Umbilical cord (tissue), 2 donors: ENCODE measurements around the gene NOX5. TPM values are rescaled to one million over a fixed set of nuclear protein-coding genes. Genes with fewer than 3 reads are reported as not detected.
A peak's percentile ranks its signal among the peaks of the same experiment; 100 is the strongest.

ENCODE experiments used
- DNase-seq: peaks from one replicate; pipeline ENCODE4 v3.0.0-alpha.2; 2015; ENCODE audit warnings: low spot score
- total RNA-seq: library from RNA; depleted of rRNA; stranded (reverse); fragments of >200 nt; gene quantifications from one replicate; pipeline ENCODE4 v1.2.3, GENCODE V29; 2014; ENCODE audit warnings: low replicate concordance; ENCODE audit not compliant: insufficient read depth

The NOX5 gene
- total RNA-seq, 1 donor from 2014 or later, result 1.2 TPM

GRCh38 chr15:68991723-68992122 lies 22.8 kb upstream of the NOX5 start:
- DNase-seq, result peak; percentile 93

DNA sequence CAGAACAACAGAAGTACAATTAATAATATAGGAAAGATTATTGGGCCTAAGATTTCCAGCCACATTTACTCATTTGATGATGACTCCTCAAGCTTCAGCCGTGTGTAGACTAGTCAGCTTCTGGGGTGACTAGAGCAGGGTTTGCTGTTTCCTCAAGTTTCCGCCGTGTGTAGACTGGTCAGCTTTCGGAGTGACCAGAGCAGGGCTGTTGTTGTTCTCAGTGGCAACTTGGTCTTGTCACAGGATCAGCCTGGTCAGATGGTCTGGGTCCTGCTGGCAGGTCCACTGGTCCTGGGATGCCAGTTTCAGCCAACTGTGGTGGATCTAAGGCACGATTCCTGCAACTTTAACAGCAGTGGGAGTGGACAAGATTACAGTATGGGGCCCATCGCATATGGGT lies 21.8 kb upstream of the NOX5 start:
- no peak for DNase-seq

DNA sequence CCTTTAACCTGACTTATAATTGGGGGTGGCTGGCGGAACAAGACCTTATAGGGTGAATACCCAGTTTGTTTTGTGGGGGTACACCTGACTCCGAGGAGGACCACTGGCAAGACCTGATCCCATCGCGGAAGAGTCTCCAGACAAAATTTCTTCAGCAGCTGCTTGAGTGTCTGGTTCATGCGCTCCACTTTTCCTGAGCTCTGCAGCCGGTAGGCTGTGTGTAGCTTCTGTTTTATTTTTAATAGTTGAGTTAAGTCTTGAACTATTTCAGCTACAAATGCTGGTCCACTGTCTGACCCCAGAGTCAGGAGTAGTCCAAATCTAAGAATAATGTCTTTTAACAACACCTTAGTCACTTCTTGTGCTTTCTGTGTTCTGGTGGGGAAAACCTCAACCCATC lies 21.2 kb upstream of the NOX5 start:
- no peak for DNase-seq

- DNase-seq, result no peak
Observed at GRCh38 chr15:68994149-68994548, 20.3 kb upstream of the NOX5 start.

DNA sequence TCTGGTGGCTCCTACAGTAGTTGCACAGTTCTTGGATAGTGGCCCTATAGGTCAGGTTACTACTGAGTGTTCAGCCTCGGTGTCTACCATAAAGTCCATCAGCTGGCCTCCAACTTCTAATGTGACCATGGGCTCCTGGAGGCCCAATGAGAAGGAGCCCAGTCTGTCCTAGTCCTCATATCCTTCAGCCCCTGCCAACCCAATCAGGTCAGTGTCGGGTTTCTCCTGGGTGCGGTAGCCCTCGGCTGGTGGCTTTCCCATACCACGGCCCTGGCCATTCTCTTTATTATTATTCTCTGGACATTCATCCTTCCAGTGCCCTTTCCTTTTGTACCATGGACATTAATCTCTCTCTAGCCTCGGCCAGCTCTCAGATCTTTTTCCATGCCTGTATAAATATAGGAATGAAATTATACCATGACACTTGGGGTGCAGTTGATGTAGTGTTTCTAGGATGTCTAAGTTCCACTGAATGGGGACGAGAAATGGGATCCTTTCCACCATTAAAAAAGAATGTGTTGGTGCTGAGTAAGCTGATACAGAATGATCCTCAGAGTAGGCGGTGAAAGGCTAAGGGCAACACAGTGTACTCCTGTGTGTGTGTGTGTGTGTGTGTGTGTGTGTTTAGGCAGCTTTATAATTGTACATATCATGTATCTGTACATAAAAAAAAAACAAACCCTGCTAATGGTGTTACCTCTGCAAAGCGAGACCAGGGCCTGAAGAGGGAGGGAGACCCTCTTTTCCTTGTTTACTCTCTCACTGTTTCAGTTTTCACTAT lies 19.3 kb upstream of the NOX5 start:
- no peak for DNase-seq

GRCh38 chr15:68997050-68997449 lies 17.4 kb upstream of the NOX5 start:
- no peak for DNase-seq

- DNase-seq, result no peak
Observed at GRCh38 chr15:68997930-68998777, 16.3 kb upstream of the NOX5 start.

DNA sequence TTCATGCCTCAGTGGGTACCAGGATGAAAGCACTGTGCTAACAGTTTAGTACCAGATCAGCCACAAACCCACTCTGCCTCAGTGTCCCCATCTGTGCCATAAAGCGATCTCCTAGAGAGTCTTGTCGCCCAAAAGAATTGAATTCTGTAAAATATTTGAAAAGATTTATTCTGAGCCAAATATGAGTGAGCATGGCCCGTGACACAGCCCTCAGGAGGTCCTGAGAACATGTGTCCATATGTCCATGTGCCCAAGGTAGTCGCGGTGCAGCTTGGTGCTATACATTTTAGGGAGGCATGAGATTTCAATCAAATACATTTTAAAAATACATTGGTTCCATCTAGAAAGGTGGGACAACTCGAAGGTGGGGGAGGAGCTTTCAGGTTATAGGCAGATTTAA lies 15.4 kb upstream of the NOX5 start:
- no peak for DNase-seq

- DNase-seq, result peak; percentile 55
Observed at GRCh38 chr15:69000091-69000490, 14.4 kb upstream of the NOX5 start.

DNA sequence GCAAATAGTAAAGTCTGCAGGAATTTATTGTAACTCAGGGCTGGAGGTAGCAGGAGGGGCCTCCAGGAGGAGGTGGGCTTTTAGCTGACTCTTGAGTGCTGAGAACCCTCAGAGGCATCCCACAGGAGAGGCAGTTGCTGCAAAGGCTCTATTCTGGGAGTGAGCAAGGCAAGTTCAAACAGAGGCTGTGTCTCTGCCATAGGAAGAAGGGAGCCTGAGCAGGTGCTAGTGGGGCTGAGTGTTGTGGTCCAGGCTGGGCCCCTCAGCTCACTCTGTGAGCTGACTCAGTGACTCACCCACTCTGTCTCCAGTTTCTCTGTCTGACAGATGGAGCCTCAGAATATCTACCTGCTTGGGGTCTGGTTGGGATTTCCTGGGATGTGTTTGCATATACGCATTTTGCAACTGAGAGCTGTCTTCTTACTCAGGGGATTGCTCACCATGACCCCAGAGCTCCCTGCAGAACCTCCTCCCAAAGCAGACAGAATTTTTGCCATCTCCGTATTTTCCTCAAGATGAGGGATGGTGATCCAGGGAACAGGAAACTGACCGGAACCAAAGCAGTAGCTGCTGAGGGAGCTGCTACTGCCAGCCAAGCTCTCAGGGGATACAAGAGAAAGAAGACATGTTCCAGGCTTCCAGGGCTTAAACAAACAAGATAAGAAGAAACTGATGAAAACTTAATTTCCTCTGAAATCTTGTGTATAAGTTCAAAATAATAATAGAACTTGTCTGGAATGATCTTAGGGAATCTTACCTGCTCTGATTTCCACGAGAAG lies 13.6 kb upstream of the NOX5 start:
- DNase-seq, result no peak

- DNase-seq, result no peak
Observed at GRCh38 chr15:69002783-69003182, 11.7 kb upstream of the NOX5 start.

GRCh38 chr15:69004011-69004410 lies 10.5 kb upstream of the NOX5 start:
- no peak for DNase-seq

DNA sequence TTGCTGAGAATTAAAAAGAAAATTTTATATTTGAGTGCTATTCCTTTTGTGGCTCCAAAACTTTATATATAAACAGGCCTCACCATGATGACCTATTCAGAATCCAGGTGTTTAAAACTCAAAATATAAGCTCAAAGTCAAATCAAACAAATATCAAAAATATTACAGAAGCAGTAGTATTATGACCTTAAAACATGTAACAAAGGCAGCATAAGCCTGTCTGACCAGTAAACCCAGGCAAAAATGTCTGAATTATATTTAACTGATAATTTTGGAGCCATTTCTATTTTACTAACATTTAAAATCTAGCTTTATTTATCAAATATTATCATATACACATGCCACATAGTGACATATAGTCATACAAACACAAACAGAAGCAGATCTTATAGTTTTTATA lies 6.4 kb upstream of the NOX5 start:
- no peak for DNase-seq

DNA sequence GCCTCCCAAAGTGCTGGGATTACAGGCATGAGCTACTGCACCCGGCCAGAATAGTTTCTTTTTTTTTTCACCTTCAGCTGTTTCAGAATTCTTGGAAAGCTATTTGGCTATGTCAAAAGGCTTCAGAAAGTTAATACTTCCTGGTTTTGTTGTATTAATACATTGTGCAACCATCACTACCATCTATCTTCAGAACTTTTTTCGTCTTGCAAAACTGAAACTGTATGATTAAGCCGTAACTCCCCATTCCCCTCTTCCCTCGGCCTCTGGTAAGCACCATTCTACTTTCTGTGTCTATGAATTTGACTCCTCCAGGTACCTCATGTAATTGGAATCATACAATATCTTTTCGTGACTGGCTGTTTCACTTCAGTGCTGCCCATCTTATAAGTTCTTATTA lies 5.2 kb upstream of the NOX5 start:
- DNase-seq, result no peak

DNA sequence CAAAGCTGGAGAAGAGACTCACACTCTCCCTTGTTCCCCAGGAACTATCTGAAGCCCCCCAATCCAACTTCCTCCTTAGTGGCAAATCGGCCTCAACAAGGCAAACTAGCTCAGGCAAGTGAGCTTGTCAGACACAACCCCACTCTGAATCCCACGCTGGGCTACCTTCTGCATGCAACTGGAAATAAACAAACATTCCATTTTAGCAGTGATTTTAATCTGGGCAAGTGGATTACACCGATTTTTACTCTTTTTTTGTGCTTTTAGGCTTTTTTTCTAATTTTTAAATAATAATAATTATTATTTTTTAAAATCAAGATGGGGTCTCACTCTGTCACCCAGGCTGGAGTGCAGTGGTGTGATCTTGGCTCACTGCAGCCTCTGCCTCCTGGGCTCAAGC lies 2.9 kb upstream of the NOX5 start:
- DNase-seq, result no peak

GRCh38 chr15:69012761-69013364 lies 1.6 kb upstream of the NOX5 start:
- DNase-seq, result no peak

DNA sequence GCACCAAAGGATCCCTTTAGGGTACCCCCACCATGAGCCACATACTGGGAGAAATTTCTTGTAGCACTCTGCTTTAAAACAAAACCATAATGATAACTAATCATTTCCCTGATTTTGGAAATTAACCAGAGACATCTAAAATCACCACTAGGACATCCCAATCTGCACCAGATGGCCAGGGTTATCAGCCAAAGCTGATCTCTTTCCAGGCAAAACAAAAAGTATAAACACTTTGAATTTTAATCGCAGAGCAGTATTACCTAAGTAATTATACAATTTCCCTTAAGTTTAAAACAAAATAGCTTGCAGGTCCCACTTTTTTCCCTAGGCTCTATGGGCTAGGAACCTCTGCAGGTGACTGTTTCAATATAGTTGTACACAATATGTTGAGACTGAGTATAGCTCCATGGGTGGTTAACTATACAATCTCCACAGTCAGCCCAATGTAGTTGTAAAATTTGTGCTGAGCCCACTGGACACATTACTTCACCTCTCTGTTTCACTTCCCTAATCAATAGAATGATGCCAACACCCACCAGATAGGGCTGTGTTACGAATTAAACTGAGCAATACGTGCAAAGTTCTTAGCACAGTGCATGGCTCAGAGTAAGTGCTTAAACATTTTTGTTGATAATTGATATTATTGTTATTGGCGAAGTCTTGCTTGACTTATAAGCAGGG lies 629 bp upstream of the NOX5 start:
- DNase-seq, result no peak

- no peak for DNase-seq
Observed at GRCh38 chr15:69015591-69015990, 1.1 kb downstream of the NOX5 start.

- DNase-seq, result no peak
Observed at GRCh38 chr15:69016021-69016595, 1.6 kb downstream of the NOX5 start.

- no peak for DNase-seq
Observed at GRCh38 chr15:69017978-69018377, 3.5 kb downstream of the NOX5 start.

DNA sequence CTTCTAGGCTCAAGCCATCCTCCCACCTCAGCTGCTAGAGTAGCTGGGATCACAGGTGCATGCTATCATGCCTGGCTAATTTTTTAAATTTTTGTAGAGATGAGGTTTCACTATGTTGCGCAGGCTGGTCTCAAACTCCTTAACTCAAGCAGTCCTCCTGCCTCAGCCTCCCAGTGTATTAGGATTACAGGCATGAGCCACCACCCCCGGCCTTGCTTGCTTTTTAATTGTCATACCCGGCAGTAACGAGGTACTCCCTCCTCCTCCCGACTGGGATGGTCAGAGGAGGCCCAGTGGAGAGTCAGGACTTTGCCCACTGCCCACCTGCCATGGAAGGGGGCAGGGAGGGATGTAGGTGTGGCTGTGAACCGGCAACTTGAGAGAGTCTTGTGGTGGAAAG lies 4.5 kb downstream of the NOX5 start:
- no peak for DNase-seq
